HG02642 (cell line): ENCODE measurements around the gene PRR20G.
"Not testable (repeated sequence)": the region's sequence is repeated elsewhere in the genome, so short reads cannot be mapped to it uniquely, and the experiment has no call there.

Experiments used
- ATAC-seq: cut with Tn5 transposase; IDR thresholded peaks from one replicate; pipeline ENCODE4 v1.9.1; 2021; ENCODE audit warnings: mild to moderate bottlenecking; ENCODE audit not compliant: unreplicated experiment, poor library complexity

The PRR20G gene

DNA sequence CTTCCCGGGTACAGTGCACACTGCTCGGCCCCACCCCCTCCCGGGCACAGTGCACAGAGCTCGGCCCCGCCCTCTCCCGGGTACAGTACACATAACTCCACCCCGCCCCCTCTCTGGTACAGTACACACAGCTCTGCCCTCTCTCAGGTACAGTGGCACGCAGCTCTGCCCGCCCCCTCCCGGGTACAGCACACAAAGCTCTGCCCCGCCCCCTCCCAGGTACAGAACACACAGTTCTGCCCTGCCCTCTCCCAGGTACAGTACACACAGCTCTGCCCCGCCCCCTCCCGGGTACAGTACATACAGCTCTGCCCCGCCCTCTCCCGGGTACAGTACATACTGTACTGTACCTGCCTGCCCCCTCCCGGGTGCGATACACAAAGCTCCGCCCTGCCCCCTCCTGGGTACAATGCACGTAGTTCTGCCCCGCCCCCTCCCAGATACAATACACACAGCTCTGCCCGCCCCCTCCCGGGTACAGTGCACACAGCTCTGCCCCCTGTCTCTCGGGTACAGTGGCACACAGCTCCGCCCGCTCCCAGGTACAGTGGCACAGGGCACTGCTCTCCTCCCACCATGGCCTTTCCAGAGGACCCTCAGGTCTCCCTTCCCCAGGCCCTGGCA is 16.4 kb upstream of the PRR20G start:
- no peak for ATAC-seq

DNA sequence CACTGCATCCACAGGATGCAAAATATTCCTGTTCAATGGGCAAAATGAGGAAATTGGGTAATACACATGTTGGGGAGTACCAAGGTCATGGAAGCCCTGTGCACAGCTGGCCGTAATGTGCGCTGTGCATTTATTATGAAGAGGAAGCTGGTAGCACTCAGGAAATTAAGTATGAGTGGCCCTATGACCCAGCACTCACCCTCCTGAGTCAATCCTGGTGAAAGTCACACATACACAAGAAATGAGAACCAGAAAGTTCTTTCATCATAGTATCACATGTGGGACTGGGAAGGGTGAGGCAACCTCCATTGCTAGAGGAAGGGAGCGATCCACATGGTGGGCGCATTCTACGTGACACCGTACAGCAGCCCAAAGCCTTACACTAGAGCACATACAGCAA is 11.4 kb upstream of the PRR20G start:
- ATAC-seq: no peak

DNA sequence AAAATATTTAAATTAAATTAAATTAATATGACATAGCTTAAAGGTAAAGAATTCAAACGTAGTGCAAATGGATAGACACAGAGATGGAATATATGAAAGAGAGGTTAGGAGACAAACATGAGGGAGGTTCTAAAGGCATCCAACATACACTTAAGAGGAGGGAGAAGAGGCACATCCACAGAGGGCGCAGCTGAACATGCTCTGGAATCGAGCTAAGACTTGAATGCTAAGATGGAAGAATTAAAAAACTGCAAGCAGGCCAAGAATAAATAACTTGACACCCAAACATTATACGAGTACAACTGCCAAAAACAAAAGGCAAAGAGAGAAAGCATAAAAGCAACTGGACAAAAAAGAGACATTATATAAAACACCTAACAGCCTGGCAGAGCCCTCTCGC is 9.1 kb upstream of the PRR20G start:
- ATAC-seq: no peak

- no peak for ATAC-seq
These were observed 8.3 kb upstream of the PRR20G start for GRCh38 chr3:127296166-127296565.

DNA sequence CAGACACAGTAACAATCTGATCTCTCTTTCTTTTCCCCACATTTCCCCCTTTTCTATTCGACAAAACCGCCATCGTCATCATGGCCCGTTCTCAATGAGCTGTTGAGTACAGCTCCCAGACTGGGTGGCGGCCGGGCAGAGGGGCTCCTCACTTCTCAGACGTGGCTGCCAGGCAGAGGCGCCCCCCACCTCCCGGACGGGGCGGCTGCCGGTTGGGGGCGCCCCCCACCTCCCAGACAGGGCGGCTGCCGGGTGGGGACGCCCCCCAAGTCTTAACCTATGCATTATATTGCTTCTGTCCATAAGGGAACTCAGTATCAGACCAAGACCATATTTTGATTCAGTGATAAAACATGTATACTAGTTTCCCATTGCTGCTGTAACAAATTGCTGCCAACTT is 5.8 kb upstream of the PRR20G start:
- ATAC-seq: not testable (repeated sequence)

DNA sequence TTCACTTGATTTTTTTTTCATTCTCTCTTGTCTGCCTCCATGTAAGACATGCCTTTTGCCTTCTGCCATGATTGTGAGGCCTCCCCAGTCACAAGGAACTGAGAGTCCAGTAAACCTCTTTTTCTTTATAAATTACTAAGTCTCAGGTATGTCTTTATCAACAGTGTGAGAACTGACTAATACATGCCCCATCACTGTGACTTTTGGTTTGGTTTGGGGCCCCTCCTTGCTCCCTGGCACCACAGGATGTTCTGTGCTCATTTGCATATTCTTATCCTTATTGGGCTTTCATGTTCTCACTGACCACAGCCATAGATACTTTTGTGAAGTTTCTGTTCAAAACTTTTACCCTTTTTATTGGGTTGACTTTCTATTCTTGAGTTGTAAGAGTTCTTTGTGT is 3.8 kb upstream of the PRR20G start:
- ATAC-seq: no peak

GRCh38 chr3:127291114-127291513 is 3.3 kb upstream of the PRR20G start:
- ATAC-seq: no peak

- no peak for ATAC-seq
These were observed 2.1 kb upstream of the PRR20G start for GRCh38 chr3:127289706-127290575.

DNA sequence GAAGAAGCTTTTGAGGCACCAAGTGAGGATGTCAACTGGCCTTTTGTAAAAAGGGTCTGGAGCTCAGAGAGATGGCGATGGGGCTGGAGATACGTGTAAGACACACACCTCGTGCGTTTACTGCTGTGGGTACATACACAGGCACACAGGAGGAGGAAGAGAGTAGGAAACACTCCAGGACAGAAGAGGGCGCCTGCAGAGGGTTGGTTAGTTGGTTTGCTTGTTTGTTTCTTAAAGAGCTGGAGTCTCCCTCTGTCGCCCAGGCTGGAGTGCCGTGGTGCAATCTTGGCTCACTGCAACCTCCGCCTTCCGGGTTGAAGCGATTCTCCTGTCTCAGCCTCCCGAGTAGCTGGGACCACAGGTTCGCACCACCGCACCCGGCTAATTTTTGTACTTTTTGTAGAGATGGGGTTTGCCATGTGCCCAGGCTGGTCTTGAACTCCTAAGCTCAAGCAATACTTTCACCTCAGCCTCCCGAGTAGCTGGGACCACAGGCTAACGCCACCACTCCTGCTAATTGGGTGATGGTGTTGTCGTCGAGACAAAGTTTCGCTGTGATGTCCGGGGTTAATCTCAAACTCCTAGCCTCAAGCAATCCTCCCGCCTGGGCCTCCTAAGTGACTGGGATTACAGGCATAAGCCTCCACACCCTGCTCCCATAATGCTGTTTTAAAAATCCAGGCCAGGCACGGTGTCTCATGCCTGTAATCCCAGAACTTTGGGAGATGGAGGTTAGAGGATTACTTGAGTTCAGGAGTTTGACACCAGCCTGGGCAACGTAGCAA is 1.3 kb upstream of the PRR20G start:
- ATAC-seq: no peak

GRCh38 chr3:127288343-127288742 is 497 bp upstream of the PRR20G start:
- ATAC-seq: no peak

- ATAC-seq: no peak
These were observed 1.2 kb downstream of the PRR20G start for GRCh38 chr3:127286571-127287140.

DNA sequence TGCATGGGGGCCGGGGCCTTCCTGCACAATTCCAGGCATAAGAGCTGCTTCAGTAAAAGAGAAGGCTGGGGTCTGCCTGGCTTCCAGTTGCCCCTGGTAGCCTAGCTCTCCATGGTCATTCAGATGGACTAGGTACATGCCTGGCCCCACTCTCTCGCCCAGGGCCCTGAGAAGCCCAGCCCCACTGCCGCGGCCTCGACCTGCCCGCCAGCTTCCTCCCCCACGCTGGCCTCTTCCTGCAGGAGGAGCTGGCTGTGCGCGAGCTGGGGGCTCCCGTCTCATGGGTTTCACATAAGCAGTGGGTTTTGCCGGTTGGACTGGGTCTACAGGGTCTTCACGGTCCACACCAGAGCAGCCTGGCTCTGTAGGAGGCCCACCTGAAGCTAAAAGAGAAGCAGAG is 3.6 kb downstream of the PRR20G start:
- no peak for ATAC-seq

DNA sequence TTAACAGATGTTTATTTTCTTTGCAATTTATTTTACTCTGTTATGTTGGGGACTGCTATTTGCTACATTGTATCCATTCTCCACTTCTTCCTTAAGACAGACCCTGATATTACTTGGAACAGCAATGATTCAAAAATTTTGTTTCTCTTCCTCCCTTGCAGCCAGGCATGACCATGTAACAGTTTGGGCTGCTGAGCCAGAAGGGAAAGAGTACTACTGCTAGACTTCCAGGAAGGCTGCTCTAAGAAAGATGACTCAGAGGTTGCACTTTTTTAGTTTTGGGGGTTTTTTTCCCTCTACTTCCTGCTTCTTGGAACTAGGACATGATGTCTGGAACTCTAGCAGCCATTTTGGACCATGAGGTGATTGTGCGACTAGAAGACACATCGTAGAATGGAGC is 10.3 kb downstream of the PRR20G start:
- no peak for ATAC-seq

DNA sequence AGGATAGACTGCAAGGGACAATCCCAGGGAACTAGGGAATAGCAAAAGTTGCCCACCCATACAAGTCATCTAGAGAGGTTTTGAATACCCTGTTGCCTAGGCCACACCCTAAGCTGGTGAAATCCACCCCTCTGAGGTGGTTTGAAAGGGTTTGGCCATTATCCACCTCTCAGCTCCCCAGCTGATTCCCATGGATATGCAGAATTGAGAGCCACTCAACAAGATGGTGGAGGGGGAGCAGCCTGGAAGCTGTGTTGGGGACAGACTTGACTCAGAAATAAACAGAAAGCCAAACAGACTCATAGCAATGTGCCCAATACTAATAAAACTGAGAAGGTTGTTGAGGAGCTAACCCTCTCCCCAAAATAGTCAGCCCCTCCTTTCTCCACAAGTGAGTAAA is 10.9 kb downstream of the PRR20G start:
- ATAC-seq: no peak

- no peak for ATAC-seq
These were observed 11.4 kb downstream of the PRR20G start for GRCh38 chr3:127276396-127276795.

- no peak for ATAC-seq
These were observed 12.5 kb downstream of the PRR20G start for GRCh38 chr3:127275287-127275781.

GRCh38 chr3:127274200-127274760 is 13.6 kb downstream of the PRR20G start:
- no peak for ATAC-seq

DNA sequence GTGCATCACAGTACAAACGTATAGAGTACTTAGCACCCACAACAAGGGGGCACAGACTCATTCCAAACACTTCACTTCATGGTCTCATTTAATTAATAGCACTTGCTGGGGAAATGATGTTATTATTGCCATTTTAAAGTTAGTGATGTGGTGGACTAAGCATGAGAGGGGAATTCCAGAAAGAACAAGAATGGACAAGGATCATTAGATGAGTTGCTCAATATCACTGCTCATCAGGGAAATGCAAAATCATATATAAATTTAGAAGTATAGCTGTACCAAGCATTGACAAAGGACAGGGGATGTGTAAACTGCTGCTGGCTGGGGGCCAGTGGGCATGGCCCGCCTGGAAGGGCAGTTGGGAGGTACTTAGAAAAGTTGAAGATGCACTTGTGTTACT is 14.6 kb downstream of the PRR20G start:
- ATAC-seq: no peak

- ATAC-seq: no peak
These were observed 21.7 kb downstream of the PRR20G start for GRCh38 chr3:127266186-127266585.

DNA sequence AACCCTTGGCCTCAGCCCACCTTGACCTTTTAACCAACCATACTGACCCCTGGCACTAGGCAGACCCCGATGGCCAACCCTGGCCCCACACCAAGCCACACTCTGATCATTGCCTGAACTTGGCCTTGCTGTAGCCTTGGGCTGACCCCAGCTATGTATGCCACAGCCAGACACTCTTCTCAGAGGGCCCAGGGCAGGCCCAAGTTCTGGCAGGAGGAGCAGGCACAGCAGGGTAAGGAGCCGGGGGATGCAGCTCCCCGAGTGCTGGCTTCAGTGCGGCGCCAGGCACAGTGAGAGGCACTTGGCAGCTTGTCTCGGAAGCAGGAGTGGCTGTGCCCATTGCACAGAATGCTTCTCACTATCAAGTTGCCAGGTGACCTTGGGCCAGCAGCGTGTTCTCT is 22.3 kb downstream of the PRR20G start:
- no peak for ATAC-seq
